ENCODE data around the gene SPATA2.
A peak's percentile ranks its signal among the peaks of the same experiment; 100 is the strongest.

The SPATA2 gene

GRCh38 chr20:49890471-49891361, 24.6 kb downstream of the SPATA2 start:
- H3K27ac ChIP-seq = no peak overlapping the region
- TF ChIP-seq ZFX (IDR thresholded peaks at IDR 0.05; ENCODE audit: borderline replicate concordance) = no peak
- TF ChIP-seq, protein P1, sequence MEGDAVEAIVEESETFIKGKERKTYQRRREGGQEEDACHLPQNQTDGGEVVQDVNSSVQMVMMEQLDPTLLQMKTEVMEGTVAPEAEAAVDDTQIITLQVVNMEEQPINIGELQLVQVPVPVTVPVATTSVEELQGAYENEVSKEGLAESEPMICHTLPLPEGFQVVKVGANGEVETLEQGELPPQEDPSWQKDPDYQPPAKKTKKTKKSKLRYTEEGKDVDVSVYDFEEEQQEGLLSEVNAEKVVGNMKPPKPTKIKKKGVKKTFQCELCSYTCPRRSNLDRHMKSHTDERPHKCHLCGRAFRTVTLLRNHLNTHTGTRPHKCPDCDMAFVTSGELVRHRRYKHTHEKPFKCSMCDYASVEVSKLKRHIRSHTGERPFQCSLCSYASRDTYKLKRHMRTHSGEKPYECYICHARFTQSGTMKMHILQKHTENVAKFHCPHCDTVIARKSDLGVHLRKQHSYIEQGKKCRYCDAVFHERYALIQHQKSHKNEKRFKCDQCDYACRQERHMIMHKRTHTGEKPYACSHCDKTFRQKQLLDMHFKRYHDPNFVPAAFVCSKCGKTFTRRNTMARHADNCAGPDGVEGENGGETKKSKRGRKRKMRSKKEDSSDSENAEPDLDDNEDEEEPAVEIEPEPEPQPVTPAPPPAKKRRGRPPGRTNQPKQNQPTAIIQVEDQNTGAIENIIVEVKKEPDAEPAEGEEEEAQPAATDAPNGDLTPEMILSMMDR (IDR thresholded peaks at IDR 0.05) = no peak

- TF ChIP-seq ZFX (IDR thresholded peaks at IDR 0.05; ENCODE audit: borderline replicate concordance) = no peak
- TF ChIP-seq, protein P1 (IDR thresholded peaks at IDR 0.05) = peak; percentile 78
- H3K27ac ChIP-seq = no peak overlapping the region
These were observed 25.4 kb downstream of the SPATA2 start for GRCh38 chr20:49889935-49890333.

DNA sequence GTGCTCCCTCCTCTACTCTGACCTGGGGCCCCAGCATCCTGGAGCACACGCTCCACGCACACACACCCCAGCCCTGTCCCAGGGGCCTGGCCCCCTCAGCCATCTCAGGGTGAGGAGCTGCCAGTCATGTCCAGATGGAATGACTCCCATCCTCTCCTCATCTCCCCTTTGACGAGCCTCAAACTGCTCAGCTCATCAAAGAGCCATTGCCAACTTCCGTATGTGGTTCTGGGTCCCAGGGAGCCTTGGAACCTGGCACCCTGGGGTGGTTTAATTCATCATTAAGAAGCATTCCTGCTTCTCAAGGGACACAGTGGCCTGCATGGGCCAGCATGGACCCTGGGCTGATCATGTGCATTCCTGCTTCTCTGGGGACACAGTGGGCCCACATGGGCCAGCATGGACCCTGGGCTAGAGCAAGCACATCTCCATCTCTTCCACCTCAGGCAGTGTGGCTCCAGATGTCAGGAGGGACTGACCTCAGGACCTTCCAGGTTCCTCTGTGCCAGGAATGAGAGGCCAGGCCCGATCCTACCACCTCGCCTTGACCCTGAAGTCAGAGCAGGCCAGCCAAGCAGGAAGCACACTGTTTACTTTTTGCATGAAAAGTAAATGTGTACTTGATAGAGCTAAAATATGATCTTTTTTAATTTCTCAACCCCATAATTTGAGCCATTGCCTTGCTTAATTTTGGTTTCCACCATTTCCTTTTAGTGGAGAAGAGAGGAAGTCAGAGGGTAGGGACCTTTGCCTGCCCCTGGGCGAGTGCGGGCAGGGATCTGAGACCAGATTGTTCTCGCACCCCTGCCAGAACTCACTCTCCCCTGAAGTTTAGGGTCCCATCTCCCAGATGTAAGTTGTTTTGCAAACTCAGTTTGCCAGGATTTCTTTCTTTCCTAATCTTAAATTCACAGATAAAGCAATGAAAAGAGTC, 26.1 kb downstream of the SPATA2 start:
- TF ChIP-seq, protein P1 (IDR thresholded peaks at IDR 0.05) = no peak
- no peak for TF ChIP-seq ZFX (IDR thresholded peaks at IDR 0.05; ENCODE audit: borderline replicate concordance)
- no peak overlapping the region for H3K27ac ChIP-seq

- TF ChIP-seq, protein P1 (IDR thresholded peaks at IDR 0.05) = peak; percentile 91
- no peak for TF ChIP-seq ZFX (IDR thresholded peaks at IDR 0.05; ENCODE audit: borderline replicate concordance)
- H3K27ac ChIP-seq = no peak overlapping the region
These were observed 26.9 kb downstream of the SPATA2 start for GRCh38 chr20:49888212-49889000.

DNA sequence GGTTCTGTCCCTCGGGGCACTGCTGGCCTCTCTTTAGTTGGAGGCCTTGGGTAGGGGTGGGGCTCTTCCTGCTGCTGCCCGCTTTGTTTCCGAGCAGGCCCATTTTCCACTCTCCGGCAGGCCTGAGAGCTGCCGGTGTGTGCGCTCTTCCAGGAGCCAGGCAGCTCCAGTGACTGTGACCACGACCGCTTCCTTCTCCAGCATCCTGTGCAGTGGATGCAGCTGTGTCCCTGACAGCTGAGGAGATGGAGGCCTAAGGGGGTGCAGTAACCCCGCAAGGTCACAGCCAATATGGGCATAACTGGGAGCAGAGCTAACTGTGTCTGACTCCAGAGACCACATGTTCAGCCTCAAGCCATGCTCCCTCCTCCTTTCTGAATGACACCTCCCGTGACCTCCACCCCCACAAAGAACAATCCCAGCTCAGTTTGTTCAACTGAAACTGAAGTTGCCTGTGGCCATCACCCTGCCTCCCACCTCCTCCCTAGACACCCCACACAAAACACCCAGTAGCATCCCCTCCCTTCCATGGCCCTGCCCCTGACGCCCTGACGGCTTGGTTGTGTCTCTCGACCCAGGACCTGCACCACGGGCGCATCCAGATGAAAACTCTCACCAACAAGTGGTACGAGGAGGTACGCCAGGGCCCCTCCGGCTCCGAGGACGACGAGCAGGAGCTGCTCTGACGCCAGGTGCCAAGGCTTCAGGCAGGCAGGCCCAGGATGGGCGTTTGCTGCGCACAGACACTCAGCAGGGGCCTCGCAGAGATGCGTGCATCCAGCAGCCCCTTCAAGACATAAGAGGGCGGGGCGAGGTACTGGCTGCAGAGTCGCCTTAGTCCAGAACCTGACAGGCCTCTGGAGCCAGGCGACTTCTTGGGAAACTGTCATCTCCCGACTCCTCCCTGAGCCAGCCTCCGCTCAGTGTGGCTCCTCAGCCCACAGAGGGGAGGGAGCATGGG, 27.8 kb downstream of the SPATA2 start:
- H3K27ac ChIP-seq = no peak overlapping the region

More for the DNA sequence above, 27.8 kb downstream of the SPATA2 start:
- no peak for TF ChIP-seq ZFX (IDR thresholded peaks at IDR 0.05; ENCODE audit: borderline replicate concordance)
- TF ChIP-seq, protein P1 (IDR thresholded peaks at IDR 0.05) = no peak
